WTC11 (cell line): Measurements from ENCODE around the gene SLC9A3. TPM values are rescaled to one million over a fixed set of nuclear protein-coding genes. Genes with fewer than 3 reads are reported as not detected.

ENCODE experiments used
- ATAC-seq: fragments of 200-7000 bp; cut with Tn5 transposase; 2 replicates; pipeline ENCODE4 v1.10.0; 2021; ENCODE audit warnings: mild to moderate bottlenecking, moderate library complexity
- CTCF ChIA-PET: fragments of 300-600 bp; sonication (Branson Sonifier 250); formaldehyde crosslinking; loops from one replicate; lab custom pipeline; 2021; ENCODE audit warnings: antibody characterized with exemption; lab: Charles Lee
- POLR2A ChIA-PET: fragments of 350-600 bp; sonication (Branson Sonifier 250); formaldehyde crosslinking; loops from one replicate; lab custom pipeline; 2021; ENCODE audit warnings: antibody characterized with exemption; lab: Charles Lee
- DNase-seq: peaks from one replicate; pipeline ENCODE4 v3.0.0; 2021; ENCODE audit warnings: low spot score
- H3K27ac Mint-ChIP-seq: 2 replicates; pipeline ENCODE4 v1.8.0; 2021; ENCODE audit warnings: mixed read lengths
- H3K27me3 Mint-ChIP-seq: 2 replicates; pipeline ENCODE4 v1.8.0; 2021; ENCODE audit warnings: low read depth, mild to moderate bottlenecking, moderate library complexity, mixed read lengths
- H3K36me3 Mint-ChIP-seq: 2 replicates; pipeline ENCODE4 v1.8.0; 2021; ENCODE audit warnings: mixed read lengths
- H3K4me1 Mint-ChIP-seq: 2 replicates; pipeline ENCODE4 v1.8.0; 2022; ENCODE audit warnings: mixed read lengths
- H3K4me3 Mint-ChIP-seq: 2 replicates; pipeline ENCODE4 v1.8.0; 2021; ENCODE audit warnings: mild to moderate bottlenecking, moderate library complexity, mixed read lengths
- H3K9me3 Mint-ChIP-seq: 2 replicates; pipeline ENCODE4 v1.8.0; 2021; ENCODE audit warnings: mixed read lengths
- ATF2 ChIP-seq: sonication (generic); formaldehyde crosslinking; IDR thresholded peaks from 2 replicates; pipeline ENCODE4 v1.8.1; 2022; ENCODE audit warnings: low read depth, missing genetic modification reagents, borderline replicate concordance
- E2F1 ChIP-seq: sonication (generic); formaldehyde crosslinking; IDR thresholded peaks from 2 replicates; pipeline ENCODE4 v1.8.0; 2022; ENCODE audit warnings: mild to moderate bottlenecking, missing genetic modification reagents
- ETV6 ChIP-seq: sonication (generic); formaldehyde crosslinking; IDR thresholded peaks from 2 replicates; pipeline ENCODE4 v1.8.1; 2022; ENCODE audit warnings: mild to moderate bottlenecking, missing genetic modification reagents
- FOXP1 ChIP-seq: sonication (generic); formaldehyde crosslinking; IDR thresholded peaks from 2 replicates; pipeline ENCODE4 v1.8.0; 2022; ENCODE audit warnings: missing genetic modification reagents, mild to moderate bottlenecking, moderate library complexity, borderline replicate concordance
- FOXP4 ChIP-seq: sonication (generic); formaldehyde crosslinking; IDR thresholded peaks from 2 replicates; pipeline ENCODE4 v1.8.0; 2022; ENCODE audit warnings: mild to moderate bottlenecking, missing genetic modification reagents
- IRF1 ChIP-seq: sonication (generic); formaldehyde crosslinking; IDR thresholded peaks from 2 replicates; pipeline ENCODE4 v1.8.0; 2023; ENCODE audit warnings: missing genetic modification reagents
- NFYB ChIP-seq: sonication (generic); formaldehyde crosslinking; conservative IDR thresholded peaks from 2 replicates; pipeline ENCODE4 v1.8.0; 2022; ENCODE audit warnings: low read depth, missing genetic modification reagents
- RORB ChIP-seq: fragments of 250-450 bp; sonication (Bioruptor Pico); IDR thresholded peaks from 2 replicates; pipeline ENCODE4 v1.9.0; 2021; ENCODE audit warnings: mild to moderate bottlenecking
- TEAD4 ChIP-seq: sonication (generic); formaldehyde crosslinking; IDR thresholded peaks from 2 replicates; pipeline ENCODE4 v1.8.0; 2022; ENCODE audit warnings: mild to moderate bottlenecking, missing genetic modification reagents
- TP53 ChIP-seq: sonication (generic); formaldehyde crosslinking; IDR thresholded peaks from 2 replicates; pipeline ENCODE4 v1.8.1; 2023; ENCODE audit warnings: mild to moderate bottlenecking, missing genetic modification reagents
- USF1 ChIP-seq: sonication (generic); formaldehyde crosslinking; IDR thresholded peaks from 2 replicates; pipeline ENCODE4 v1.8.0; 2022; ENCODE audit warnings: mild to moderate bottlenecking, missing genetic modification reagents
- ZNF232 ChIP-seq: sonication (generic); formaldehyde crosslinking; IDR thresholded peaks from 2 replicates; pipeline ENCODE4 v1.8.0; 2022; ENCODE audit warnings: mild to moderate bottlenecking, missing genetic modification reagents
- ZNF416 ChIP-seq: fragments of 250-450 bp; sonication (Bioruptor Pico); IDR thresholded peaks from 2 replicates; pipeline ENCODE4 v1.9.0; 2021; ENCODE audit warnings: mild to moderate bottlenecking, inconsistent platforms
- ZNF423 ChIP-seq: fragments of 250-450 bp; sonication (Bioruptor Pico); IDR thresholded peaks from 2 replicates; pipeline ENCODE4 v2.1.2; 2022; ENCODE audit warnings: mild to moderate bottlenecking, moderate library complexity
- total RNA-seq: library from RNA; stranded (reverse); gene quantifications from 3 replicates; pipeline ENCODE4 v1.2.3, GENCODE V29; 2021
- TF ChIP-seq, protein P1 (sequence below): sonication (generic); formaldehyde crosslinking; IDR thresholded peaks from 2 replicates; pipeline ENCODE4 v1.8.0; 2022; ENCODE audit warnings: mild to moderate bottlenecking, missing genetic modification reagents

Gene SLC9A3
- total RNA-seq, 1 experiment from 2014 or later, result 1.6 TPM

GRCh38 chr5:523441-524222 lies 617 bp downstream of the SLC9A3 start:
- ChIA-PET POLR2A (interaction anchor here (0.7 kb wide), 1 partner anchor 12 kb away, joined by 3 read pairs; no protein-coding TSS in a partner anchor), CTCF (interaction anchor here (0.6 to 2.3 kb wide), 7 partner anchors 10 to 335 kb away, joined by 3 to 8 read pairs (median 4); no protein-coding TSS in a partner anchor)
- peak; percentile 32 for ATAC-seq

DNA sequence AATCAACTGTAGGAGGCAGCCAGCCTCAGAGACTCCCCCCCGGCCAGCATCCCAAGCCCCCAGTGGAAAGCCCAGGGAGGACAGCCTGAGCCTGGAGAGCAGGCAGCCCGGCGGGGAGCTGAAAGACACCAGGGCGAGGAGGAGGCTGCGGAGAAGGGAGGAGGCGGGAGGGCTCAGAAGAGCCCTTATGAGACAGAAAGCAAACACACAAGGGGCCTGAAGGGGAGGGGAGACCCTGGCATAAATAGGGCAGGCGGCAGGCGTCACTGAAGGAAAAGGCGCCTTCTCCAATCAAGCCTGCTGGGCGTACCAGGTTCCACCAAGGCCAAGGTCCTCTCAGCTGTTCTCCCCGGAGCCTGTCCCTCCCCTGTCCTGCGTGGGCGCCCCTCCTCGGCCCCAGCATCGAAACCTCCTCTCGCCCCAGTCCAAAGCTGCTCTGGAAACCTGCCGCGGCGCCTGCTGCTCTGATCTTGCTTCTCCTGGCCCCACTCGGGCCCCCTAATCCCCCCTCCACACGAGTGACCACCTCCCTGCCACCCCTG lies 1.3 kb downstream of the SLC9A3 start:
- Mint-ChIP-seq H3K4me3 (peak overlapping the region; percentile 57), H3K9me3 (peaks cover under 1% of the 10 kb centered on the region; the same call in 1 of the 2 replicates), H3K36me3 (no peaks in the 10 kb centered on the region), H3K27ac (no peak overlapping the region), H3K27me3 (peaks cover 67% of the 10 kb centered on the region), H3K4me1 (peaks cover 15% of the 10 kb centered on the region)
- ChIA-PET POLR2A (interaction anchor here (0.7 kb wide), 1 partner anchor 13 kb away, joined by 3 read pairs; no protein-coding TSS in a partner anchor), CTCF (interaction anchor here (0.7 to 1.4 kb wide), 7 partner anchors 9 to 334 kb away, joined by 3 to 8 read pairs (median 4); no protein-coding TSS in a partner anchor)
- DNase-seq (no peak), ATAC-seq (peak; percentile 27)
- TF ChIP-seq ZNF232, result no peak
- no peak for TF ChIP-seq ZNF416 (CRISPR knock-in tag)
- no peak for TF ChIP-seq E2F1 (CRISPR knock-in tag)
- TF ChIP-seq NFYB (CRISPR knock-in tag), result no peak
- TF ChIP-seq ATF2 (CRISPR knock-in tag), result no peak
- no peak for TF ChIP-seq TEAD4 (CRISPR knock-in tag)
- TF ChIP-seq ZNF423 (CRISPR knock-in tag), result 0 out of 2 replicates have a peak, but pooled peaks have one; percentile 16
- TF ChIP-seq, protein P1, sequence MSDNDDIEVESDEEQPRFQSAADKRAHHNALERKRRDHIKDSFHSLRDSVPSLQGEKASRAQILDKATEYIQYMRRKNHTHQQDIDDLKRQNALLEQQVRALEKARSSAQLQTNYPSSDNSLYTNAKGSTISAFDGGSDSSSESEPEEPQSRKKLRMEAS, result no peak
- no peak for TF ChIP-seq USF1 (CRISPR knock-in tag)

More at GRCh38 chr5:523441-524222, 617 bp downstream of the SLC9A3 start:
- TF ChIP-seq FOXP1 (CRISPR knock-in tag), result peak; percentile 71; the same call in 1 of the 2 replicates
- TF ChIP-seq ETV6 (CRISPR knock-in tag), result peak; percentile 20; the same call in 1 of the 2 replicates
- 0 out of 2 replicates have a peak, but pooled peaks have one; percentile 40 for TF ChIP-seq FOXP4 (CRISPR knock-in tag)
- no peak for TF ChIP-seq RORB
- TF ChIP-seq TP53 (CRISPR knock-in tag), result 0 out of 2 replicates have a peak, but pooled peaks have one; percentile 43
- 0 out of 2 replicates have a peak, but pooled peaks have one; percentile 38 for TF ChIP-seq IRF1 (CRISPR knock-in tag)
- TF ChIP-seq, all 79 proteins: peak for 5
- DNase-seq, result peak; percentile 50
- H3K36me3 Mint-ChIP-seq, result no peaks in the 10 kb centered on the region
- no peak overlapping the region for H3K27ac Mint-ChIP-seq
- H3K27me3 Mint-ChIP-seq, result peaks cover 67% of the 10 kb centered on the region
- H3K4me3 Mint-ChIP-seq, result peak overlapping the region; percentile 57
- no peaks in the 10 kb centered on the region for H3K9me3 Mint-ChIP-seq
- H3K4me1 Mint-ChIP-seq, result peaks cover 15% of the 10 kb centered on the region
